ENCODE data around the gene PLAC8L1. TPM values are rescaled to one million over a fixed set of nuclear protein-coding genes. Genes with fewer than 3 reads are reported as not detected.

PLAC8L1 gene
- total RNA-seq, 4 donors from 2014 or later: not detected

- no peak for TF ChIP-seq POLR2A (IDR thresholded peaks at IDR 0.05)
- no peak for TF ChIP-seq CTCF (IDR thresholded peaks at IDR 0.05)
Measured at GRCh38 chr5:146069780-146070099, 35.6 kb downstream of the PLAC8L1 start.

GRCh38 chr5:146068977-146069779 is 36.2 kb downstream of the PLAC8L1 start:
- WGBS, 2 donors: 60 to 65% methylated on average over 6 of the region's 6 CpGs
- DNase-seq: peak; percentile 55 to 67
- Histone ChIP-seq H3K27ac (peak overlapping the region; percentile 47 to 85 (median 77)), H3K4me3 (replicated peaks in 1 of 3) (no peak overlapping the region), H3K9me3 (no peaks in the 10 kb centered on the region), H3K36me3 (no peaks in the 10 kb centered on the region), H3K4me1 (peaks cover 41 to 52% of the 10 kb centered on the region in 2 donors), H3K27me3 (no peaks in the 10 kb centered on the region)
- intact Hi-C loops (cut with DNase I): no loop called here
- no peak for TF ChIP-seq CTCF (IDR thresholded peaks at IDR 0.05)
- TF ChIP-seq POLR2A (IDR thresholded peaks at IDR 0.05): no peak

More at GRCh38 chr5:146069780-146070099, 35.6 kb downstream of the PLAC8L1 start:
- Histone ChIP-seq H3K36me3 (no peaks in the 10 kb centered on the region), H3K9me3 (no peaks in the 10 kb centered on the region), H3K27me3 (no peaks in the 10 kb centered on the region), H3K4me3 (replicated peaks in 1 of 3) (no peak overlapping the region), H3K27ac (peak overlapping the region; percentile 47 to 85 (median 77)), H3K4me1 (peaks cover 41 to 52% of the 10 kb centered on the region in 2 donors)
- no peak for DNase-seq
- intact Hi-C loops (cut with DNase I): no loop called here
- 56 to 61% methylated on average over 2 of the region's 2 CpGs for WGBS, 2 donors

- DNase-seq: peak; percentile 45 to 73
Measured at GRCh38 chr5:146068206-146068605, 37.2 kb downstream of the PLAC8L1 start.

GRCh38 chr5:146066968-146067367 is 38.4 kb downstream of the PLAC8L1 start:
- peaks cover 37 to 44% of the 10 kb centered on the region in 2 donors for H3K4me1 ChIP-seq
- no peak for TF ChIP-seq CTCF (IDR thresholded peaks at IDR 0.05)
- no peak for TF ChIP-seq POLR2A (IDR thresholded peaks at IDR 0.05)
- no peaks in the 10 kb centered on the region for H3K36me3 ChIP-seq
- WGBS, 2 donors: 95 to 99% methylated on average over 8 of the region's 8 CpGs
- no peaks in the 10 kb centered on the region for H3K27me3 ChIP-seq
- H3K27ac ChIP-seq: no peak overlapping the region
- no peak for DNase-seq
- no peak overlapping the region for H3K4me3 ChIP-seq (replicated peaks in 1 of 3)
- H3K9me3 ChIP-seq: no peaks in the 10 kb centered on the region
- intact Hi-C loops (cut with DNase I): no loop called here

More at GRCh38 chr5:146068206-146068605, 37.2 kb downstream of the PLAC8L1 start:
- TF ChIP-seq CTCF (IDR thresholded peaks at IDR 0.05): no peak
- no peak for TF ChIP-seq POLR2A (IDR thresholded peaks at IDR 0.05)
- Histone ChIP-seq H3K4me1 (peaks cover 41 to 52% of the 10 kb centered on the region in 2 donors), H3K9me3 (no peaks in the 10 kb centered on the region), H3K27me3 (no peaks in the 10 kb centered on the region), H3K27ac (peak overlapping the region; percentile 47 to 85 (median 77)), H3K4me3 (replicated peaks in 1 of 3) (no peak overlapping the region), H3K36me3 (no peaks in the 10 kb centered on the region)
- intact Hi-C loops (cut with DNase I): no loop called here
- 41 to 50% methylated on average over 9 of the region's 9 CpGs for WGBS, 2 donors

- intact Hi-C loops (cut with DNase I): no loop called here
- H3K4me1 ChIP-seq: no peaks in the 10 kb centered on the region
- no peak overlapping the region for H3K4me3 ChIP-seq (replicated peaks in 1 of 3)
- H3K27me3 ChIP-seq: no peaks in the 10 kb centered on the region
- H3K27ac ChIP-seq: no peak overlapping the region
- DNase-seq: no peak
- WGBS, 2 donors: 90 to 98% methylated on average over 5 of the region's 5 CpGs
- no peaks in the 10 kb centered on the region for H3K9me3 ChIP-seq
- H3K36me3 ChIP-seq: no peaks in the 10 kb centered on the region
- TF ChIP-seq POLR2A (IDR thresholded peaks at IDR 0.05) (no peak), CTCF (IDR thresholded peaks at IDR 0.05) (no peak)
Measured at GRCh38 chr5:146060221-146060585, 45.2 kb downstream of the PLAC8L1 start.
